ENCODE measurements around the gene ZNF556. TPM values are rescaled to one million over a fixed set of nuclear protein-coding genes. Genes with fewer than 3 reads are reported as not detected.

The ZNF556 gene
- total and polyA plus RNA-seq, 10 of the 15 experiments (the other 5 are each of a cell fraction or from before 2014, with no cell fraction given), result not detected

DNA sequence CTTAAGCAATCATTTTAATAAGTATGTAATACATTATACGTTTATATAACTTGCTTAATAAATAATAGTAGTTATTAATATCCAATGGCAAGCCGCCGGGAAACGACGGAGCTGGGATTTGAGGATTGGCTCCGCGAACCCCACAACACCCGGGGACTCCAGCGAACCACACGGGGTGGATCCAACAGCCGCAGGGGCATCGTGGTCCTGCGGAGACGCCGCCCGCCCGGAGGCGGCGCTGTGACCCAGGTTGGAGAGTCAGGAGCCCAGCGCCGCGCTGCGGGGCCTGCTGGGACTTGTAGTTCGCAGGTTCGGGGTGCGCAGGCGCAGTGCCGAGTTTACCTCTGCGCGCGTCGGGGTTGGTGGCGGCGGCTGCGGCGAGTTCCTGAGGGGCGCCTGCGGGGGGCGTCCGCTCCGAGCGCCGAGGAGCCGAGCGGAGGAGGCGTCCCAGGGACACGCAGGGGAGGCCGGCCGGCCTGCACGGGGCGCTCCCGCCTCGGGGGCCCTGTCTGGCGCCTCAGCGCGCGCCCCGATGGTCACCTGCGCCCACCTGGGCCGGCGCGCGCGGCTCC is 47.5 kb upstream of the ZNF556 start, which contains the start of gene ZNF554:
ZNF554 (plus strand) TSS at position 329 of the 572 bp plus-strand sequence; CDS start at position 533, 204 bp downstream.
- ATAC-seq (peak; percentile 99), FAIRE-seq (peak; percentile 93), DNase-seq (ENCODE audit: low read depth, low spot score) (peak; percentile 74)
- Histone ChIP-seq H3K9ac (ENCODE audit: control insufficient read depth, insufficient read depth, low read length) (peak within 1 kb of the TSS; percentile 67), H3K4me3 (peak within 1 kb of the TSS; percentile 80), H3K36me3 (ENCODE audit: control insufficient read depth in 2 of 2, insufficient read depth in 2 of 2, low read length in 1 of 2) (no peaks in the 10 kb centered on the region), H3K79me2 (ENCODE audit: control insufficient read depth, insufficient read depth, low read length) (no peaks in the 10 kb centered on the region; the same call in 1 of the 2 replicates), H3K4me2 (ENCODE audit: control insufficient read depth, insufficient read depth) (peak within 1 kb of the TSS; percentile 99), H3K9me3 (replicated peaks; ENCODE audit: control insufficient read depth, insufficient read depth, low read length) (no peaks in the 10 kb centered on the region), H3K27me3 (replicated peaks in 1 of 2; ENCODE audit: control insufficient read depth in 2 of 2, insufficient read depth in 2 of 2, low read length in 1 of 2) (no peaks in the 10 kb centered on the region), H2AFZ (ENCODE audit: control insufficient read depth, low read depth, low read length) (peak within 1 kb of the TSS; percentile 86), H3K4me1 (ENCODE audit: control insufficient read depth, insufficient read depth, low read length) (no peaks in the 10 kb centered on the region), H4K20me1 (ENCODE audit: control insufficient read depth, insufficient read depth) (no peaks in the 10 kb centered on the region), H3K27ac (ENCODE audit: control insufficient read depth, insufficient read depth) (no peak within 1 kb of the TSS)
- ChIA-PET RAD21 (ENCODE audit: unreplicated experiment) (no interaction called here), CTCF (interaction anchor here (0.7 to 1.6 kb wide), 4 partner anchors 15 to 288 kb away, joined by 3 to 5 read pairs (median 4); no protein-coding TSS in a partner anchor), SMC1A (ENCODE audit: uncharacterized antibody, unreplicated experiment) (interaction anchor here (1.0 to 1.6 kb wide), 2 partner anchors 15 to 171 kb away, joined by 3 to 5 read pairs; no protein-coding TSS in a partner anchor), POLR2A (no interaction called here)
- intact Hi-C loops (cut with micrococcal nuclease; ENCODE audit: unreplicated experiment) (loop anchor here (2.0 kb wide), 1 partner anchor 31 kb away; no protein-coding TSS in a partner anchor), in situ Hi-C loops (cut with MboI) (no loop called here)
- BruUV-seq (replicated peaks), result no TSS peak
- 1% methylated on average over 34 of the region's 64 CpGs for WGBS (ENCODE audit: insufficient coverage, insufficient replicate concordance, low lambda C conversion rate, missing lambda C conversion rate)
- TF ChIP-seq CREM (IDR thresholded peaks at IDR 0.05; ENCODE audit: low read depth), result peak; percentile 92
- TF ChIP-seq NR2F1 (conservative IDR thresholded peaks at IDR 0.05), result peak; percentile 72
- TF ChIP-seq EP300 (IDR thresholded peaks at IDR 0.05; ENCODE audit: borderline replicate concordance in 1 of 2, control insufficient read depth in 1 of 2, low read depth in 2 of 2, low read length in 2 of 2), result 0 out of 4 replicates have a peak, but pooled peaks of 1 of the 2 experiments have one; percentile 27
- TF ChIP-seq SIN3A (IDR thresholded peaks at IDR 0.05; ENCODE audit: low read depth, low read length), result peak; percentile 55; the same call in 1 of the 2 replicates
- TF ChIP-seq BCL11A (IDR thresholded peaks at IDR 0.05; ENCODE audit: low read depth, low read length), result 0 out of 2 replicates have a peak, but pooled peaks have one; percentile 10
- no peak for TF ChIP-seq KDM1A (IDR thresholded peaks at IDR 0.05; ENCODE audit: borderline replicate concordance)
- TF ChIP-seq TAF1 (IDR thresholded peaks at IDR 0.05; ENCODE audit: borderline replicate concordance, low read depth, low read length), result no peak
- no peak for TF ChIP-seq RBBP5 (conservative IDR thresholded peaks at IDR 0.05)
- TF ChIP-seq BACH1 (IDR thresholded peaks at IDR 0.05; ENCODE audit: borderline replicate concordance), result peak; percentile 82
- TF ChIP-seq CBFB (IDR thresholded peaks at IDR 0.05; ENCODE audit: low read depth), result no peak
- TF ChIP-seq POLR2AphosphoS5 (IDR thresholded peaks at IDR 0.05; ENCODE audit: low read length), result no peak
- TF ChIP-seq GABPA (IDR thresholded peaks at IDR 0.05; ENCODE audit: low read depth), result no peak
- no peak for TF ChIP-seq BMI1 (IDR thresholded peaks at IDR 0.05; ENCODE audit: borderline replicate concordance)
- TF ChIP-seq SMAD1 (IDR thresholded peaks at IDR 0.05; ENCODE audit: low read depth, partially characterized antibody), result no peak
- TF ChIP-seq SP1 (IDR thresholded peaks at IDR 0.05; ENCODE audit: low read depth, low read length), result peak; percentile 78
- TF ChIP-seq, protein P1, sequence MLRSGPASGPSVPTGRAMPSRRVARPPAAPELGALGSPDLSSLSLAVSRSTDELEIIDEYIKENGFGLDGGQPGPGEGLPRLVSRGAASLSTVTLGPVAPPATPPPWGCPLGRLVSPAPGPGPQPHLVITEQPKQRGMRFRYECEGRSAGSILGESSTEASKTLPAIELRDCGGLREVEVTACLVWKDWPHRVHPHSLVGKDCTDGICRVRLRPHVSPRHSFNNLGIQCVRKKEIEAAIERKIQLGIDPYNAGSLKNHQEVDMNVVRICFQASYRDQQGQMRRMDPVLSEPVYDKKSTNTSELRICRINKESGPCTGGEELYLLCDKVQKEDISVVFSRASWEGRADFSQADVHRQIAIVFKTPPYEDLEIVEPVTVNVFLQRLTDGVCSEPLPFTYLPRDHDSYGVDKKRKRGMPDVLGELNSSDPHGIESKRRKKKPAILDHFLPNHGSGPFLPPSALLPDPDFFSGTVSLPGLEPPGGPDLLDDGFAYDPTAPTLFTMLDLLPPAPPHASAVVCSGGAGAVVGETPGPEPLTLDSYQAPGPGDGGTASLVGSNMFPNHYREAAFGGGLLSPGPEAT (IDR thresholded peaks at IDR 0.05; ENCODE audit: low read depth), result no peak
- TF ChIP-seq EED (IDR thresholded peaks at IDR 0.05; ENCODE audit: low read depth), result peak; percentile 26; the same call in 1 of the 2 replicates
- TF ChIP-seq, protein P2, sequence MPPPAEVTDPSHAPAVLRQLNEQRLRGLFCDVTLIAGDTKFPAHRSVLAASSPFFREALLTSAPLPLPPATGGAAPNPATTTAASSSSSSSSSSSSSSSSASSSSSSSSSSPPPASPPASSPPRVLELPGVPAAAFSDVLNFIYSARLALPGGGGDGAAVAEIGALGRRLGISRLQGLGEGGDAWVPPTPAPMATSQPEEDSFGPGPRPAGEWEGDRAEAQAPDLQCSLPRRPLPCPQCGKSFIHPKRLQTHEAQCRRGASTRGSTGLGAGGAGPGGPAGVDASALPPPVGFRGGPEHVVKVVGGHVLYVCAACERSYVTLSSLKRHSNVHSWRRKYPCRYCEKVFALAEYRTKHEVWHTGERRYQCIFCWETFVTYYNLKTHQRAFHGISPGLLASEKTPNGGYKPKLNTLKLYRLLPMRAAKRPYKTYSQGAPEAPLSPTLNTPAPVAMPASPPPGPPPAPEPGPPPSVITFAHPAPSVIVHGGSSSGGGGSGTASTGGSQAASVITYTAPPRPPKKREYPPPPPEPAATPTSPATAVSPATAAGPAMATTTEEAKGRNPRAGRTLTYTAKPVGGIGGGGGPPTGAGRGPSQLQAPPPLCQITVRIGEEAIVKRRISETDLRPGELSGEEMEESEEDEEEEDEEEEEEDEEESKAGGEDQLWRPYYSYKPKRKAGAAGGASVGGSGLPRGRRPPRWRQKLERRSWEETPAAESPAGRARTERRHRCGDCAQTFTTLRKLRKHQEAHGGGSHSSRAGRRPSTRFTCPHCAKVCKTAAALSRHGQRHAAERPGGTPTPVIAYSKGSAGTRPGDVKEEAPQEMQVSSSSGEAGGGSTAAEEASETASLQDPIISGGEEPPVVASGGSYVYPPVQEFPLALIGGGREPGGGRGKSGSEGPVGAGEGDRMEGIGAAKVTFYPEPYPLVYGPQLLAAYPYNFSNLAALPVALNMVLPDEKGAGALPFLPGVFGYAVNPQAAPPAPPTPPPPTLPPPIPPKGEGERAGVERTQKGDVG (CRISPR knock-in tag; IDR thresholded peaks at IDR 0.05), result no peak
- peak; percentile 100 for TF ChIP-seq IKZF1 (conservative IDR thresholded peaks at IDR 0.05)
- TF ChIP-seq HCFC1 (IDR thresholded peaks at IDR 0.05; ENCODE audit: low read length), result peak; percentile 99
- TF ChIP-seq LARP7 (IDR thresholded peaks at IDR 0.05), result peak; percentile 98
- TF ChIP-seq CEBPB (IDR thresholded peaks at IDR 0.05; ENCODE audit: borderline replicate concordance in 1 of 2, low read depth in 2 of 2, low read length in 2 of 2), result no peak

Data from GM12878 (cell line).